Measurements from ENCODE around the gene LDB3. TPM values are rescaled to one million over a fixed set of nuclear protein-coding genes. Genes with fewer than 3 reads are reported as not detected.

The LDB3 gene
- total and polyA plus RNA-seq, 7 donors: 1.2 to 42.1 (median 13.2) TPM

DNA sequence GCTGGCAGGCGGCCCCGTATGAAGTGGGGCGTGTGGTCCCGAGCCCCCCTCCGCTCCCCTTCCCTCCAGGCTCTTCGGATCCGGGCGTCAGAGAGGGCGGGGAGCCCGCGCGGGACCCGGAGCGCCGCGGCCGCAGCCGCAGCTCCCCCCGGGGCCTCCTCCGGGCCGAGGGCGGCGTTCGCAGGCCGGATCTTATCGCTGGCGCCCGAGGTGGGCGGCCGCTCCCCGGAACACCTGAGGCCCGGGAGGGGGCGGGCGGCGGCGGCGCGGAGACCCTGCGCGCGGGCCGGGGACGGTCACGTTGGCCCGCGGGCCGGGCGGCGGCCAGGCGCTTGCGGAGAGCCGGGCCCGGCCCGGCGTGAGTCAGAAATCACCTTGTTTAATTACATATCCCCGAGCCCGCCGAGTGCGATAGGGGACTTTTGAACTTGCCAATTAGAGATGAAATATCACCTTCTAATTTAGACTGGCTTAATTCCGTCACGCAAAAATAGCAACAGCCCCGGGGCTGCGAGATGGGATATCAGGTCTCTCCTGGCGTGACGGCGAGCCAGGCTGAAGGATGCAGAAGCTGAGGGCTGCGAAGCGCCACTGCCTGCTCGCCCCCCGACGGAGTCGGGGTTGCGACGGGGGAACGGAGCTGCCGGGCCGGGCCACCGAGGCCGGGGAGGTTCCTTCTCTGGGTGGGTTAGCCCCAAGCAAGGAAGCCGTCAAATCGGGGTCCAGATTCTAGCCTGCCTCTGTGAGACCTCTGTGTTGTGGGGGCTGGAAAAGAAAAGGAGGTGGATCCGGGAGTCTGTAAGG lies 43.4 kb downstream of the LDB3 start:
- intact Hi-C loops (cut with DNase I): loop anchor here (1.0 kb wide), 2 partner anchors 46 to 188 kb away; no protein-coding TSS in a partner anchor
- H3K4me1 ChIP-seq: peaks cover 0 to 32% (median 22%) of the 10 kb centered on the region in 4 donors
- WGBS, 2 donors: 1% methylated on average over 82 of the region's 82 CpGs
- TF ChIP-seq POLR2AphosphoS5 (IDR thresholded peaks at IDR 0.05) (peak in 3 of 4 donors; percentile 20 to 48 (median 33)), POLR2A (IDR thresholded peaks at IDR 0.05) (no peak)
- peaks cover 0 to 6% (median 0%) of the 10 kb centered on the region in 4 donors for H3K36me3 ChIP-seq
- H3K27me3 ChIP-seq: no peaks in the 10 kb centered on the region
- H3K4me3 ChIP-seq: peak overlapping the region; percentile 45 to 82 (median 66)
- H3K9me3 ChIP-seq: no peaks in the 10 kb centered on the region
- DNase-seq: peak; percentile 80
- peak overlapping the region; percentile 93 to 99 (median 96) for H3K27ac ChIP-seq

DNA sequence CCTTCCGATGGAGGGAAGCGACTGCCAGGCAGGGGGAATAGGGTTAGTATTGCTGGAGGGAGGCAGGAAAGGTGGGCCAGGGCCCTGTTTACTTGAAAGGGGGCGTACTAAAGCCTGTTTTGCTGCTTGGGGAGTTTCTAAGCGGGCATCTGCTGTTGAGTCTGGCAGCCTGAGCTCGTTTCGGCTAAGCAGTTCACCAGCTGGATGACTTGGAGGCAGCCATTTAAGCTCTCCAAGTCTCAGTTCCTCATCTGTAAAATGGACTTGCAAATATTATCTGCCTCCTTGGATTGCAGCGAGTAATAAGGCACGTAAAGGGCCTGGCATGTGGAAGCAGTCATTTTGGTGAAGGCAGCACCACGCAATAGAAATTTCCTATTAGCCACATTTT lies 44.0 kb downstream of the LDB3 start:
- H3K27me3 ChIP-seq: no peaks in the 10 kb centered on the region
- peaks cover 0 to 32% (median 22%) of the 10 kb centered on the region in 4 donors for H3K4me1 ChIP-seq
- DNase-seq: no peak
- TF ChIP-seq EP300 (IDR thresholded peaks at IDR 0.05): no peak
- no peak for TF ChIP-seq POLR2A (IDR thresholded peaks at IDR 0.05)
- TF ChIP-seq, protein P1, sequence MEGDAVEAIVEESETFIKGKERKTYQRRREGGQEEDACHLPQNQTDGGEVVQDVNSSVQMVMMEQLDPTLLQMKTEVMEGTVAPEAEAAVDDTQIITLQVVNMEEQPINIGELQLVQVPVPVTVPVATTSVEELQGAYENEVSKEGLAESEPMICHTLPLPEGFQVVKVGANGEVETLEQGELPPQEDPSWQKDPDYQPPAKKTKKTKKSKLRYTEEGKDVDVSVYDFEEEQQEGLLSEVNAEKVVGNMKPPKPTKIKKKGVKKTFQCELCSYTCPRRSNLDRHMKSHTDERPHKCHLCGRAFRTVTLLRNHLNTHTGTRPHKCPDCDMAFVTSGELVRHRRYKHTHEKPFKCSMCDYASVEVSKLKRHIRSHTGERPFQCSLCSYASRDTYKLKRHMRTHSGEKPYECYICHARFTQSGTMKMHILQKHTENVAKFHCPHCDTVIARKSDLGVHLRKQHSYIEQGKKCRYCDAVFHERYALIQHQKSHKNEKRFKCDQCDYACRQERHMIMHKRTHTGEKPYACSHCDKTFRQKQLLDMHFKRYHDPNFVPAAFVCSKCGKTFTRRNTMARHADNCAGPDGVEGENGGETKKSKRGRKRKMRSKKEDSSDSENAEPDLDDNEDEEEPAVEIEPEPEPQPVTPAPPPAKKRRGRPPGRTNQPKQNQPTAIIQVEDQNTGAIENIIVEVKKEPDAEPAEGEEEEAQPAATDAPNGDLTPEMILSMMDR (IDR thresholded peaks at IDR 0.05): no peak
- TF ChIP-seq POLR2AphosphoS5 (IDR thresholded peaks at IDR 0.05): no peak
- H3K36me3 ChIP-seq: peaks cover 0 to 6% (median 0%) of the 10 kb centered on the region in 4 donors
- H3K4me3 ChIP-seq: peak overlapping the region; percentile 45 to 82 (median 66)
- 50 to 56% methylated on average over 9 of the region's 9 CpGs for WGBS, 2 donors
- intact Hi-C loops (cut with DNase I): no loop called here
- no peaks in the 10 kb centered on the region for H3K9me3 ChIP-seq
- peak overlapping the region; percentile 93 to 99 (median 96) for H3K27ac ChIP-seq

DNA sequence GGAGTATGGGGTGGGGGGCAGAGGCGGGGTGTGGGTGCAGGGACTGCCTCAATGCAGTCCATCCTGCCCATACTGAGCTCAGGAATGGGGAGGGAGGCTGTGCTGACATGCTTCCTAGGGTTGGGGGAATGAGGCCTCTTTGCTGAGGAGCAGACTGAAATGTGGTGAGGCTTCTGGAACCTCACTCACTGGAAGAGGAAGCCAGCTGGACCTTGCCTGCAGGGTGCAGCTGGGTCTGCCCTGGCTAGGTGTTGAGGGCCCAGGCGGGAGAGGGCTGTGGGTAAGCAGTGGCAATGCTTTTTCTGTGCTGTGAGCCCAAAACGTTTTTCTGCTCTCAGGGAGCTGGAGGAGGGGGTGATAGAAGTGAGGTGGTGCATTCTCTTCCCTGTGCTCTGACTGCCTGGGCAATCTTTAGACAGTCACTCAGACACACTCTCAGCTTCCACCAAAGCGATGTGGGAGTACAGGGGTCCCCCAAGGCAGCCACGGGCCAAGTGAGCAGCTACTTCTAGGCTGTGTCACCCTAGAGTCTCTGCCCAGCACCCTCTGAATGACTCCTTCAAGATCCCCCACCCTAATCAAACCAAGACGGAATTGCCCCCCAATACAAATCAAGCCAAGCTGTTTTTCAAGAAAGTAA lies 47.0 kb downstream of the LDB3 start:
- Histone ChIP-seq H3K9me3 (no peaks in the 10 kb centered on the region), H3K36me3 (peaks cover 0 to 16% (median 8%) of the 10 kb centered on the region in 4 donors), H3K4me3 (no peak overlapping the region), H3K27ac (peak overlapping the region in 3 of 4 donors; percentile 40 to 99 (median 46)), H3K27me3 (no peaks in the 10 kb centered on the region), H3K4me1 (peaks cover 0 to 19% (median 18%) of the 10 kb centered on the region in 4 donors)
- peak; percentile 63 for DNase-seq
- TF ChIP-seq POLR2A (IDR thresholded peaks at IDR 0.05) (no peak), EP300 (IDR thresholded peaks at IDR 0.05) (no peak), POLR2AphosphoS5 (IDR thresholded peaks at IDR 0.05) (no peak)
- TF ChIP-seq, protein P1 (IDR thresholded peaks at IDR 0.05): no peak
- 76 to 86% methylated on average over 6 of the region's 6 CpGs for WGBS, 2 donors
- intact Hi-C loops (cut with DNase I): no loop called here

- Histone ChIP-seq H3K9me3 (no peaks in the 10 kb centered on the region), H3K4me1 (peaks cover 0 to 13% (median 13%) of the 10 kb centered on the region in 4 donors), H3K36me3 (peaks cover 0 to 16% (median 8%) of the 10 kb centered on the region in 4 donors), H3K4me3 (no peak overlapping the region), H3K27ac (peak overlapping the region in 3 of 4 donors; percentile 32 to 99 (median 46)), H3K27me3 (no peaks in the 10 kb centered on the region)
- peak; percentile 27 for DNase-seq
- WGBS, 2 donors: 37 to 74% methylated on average over 5 of the region's 5 CpGs
- TF ChIP-seq EP300 (IDR thresholded peaks at IDR 0.05): no peak
- TF ChIP-seq POLR2A (IDR thresholded peaks at IDR 0.05): no peak
- TF ChIP-seq, protein P1 (IDR thresholded peaks at IDR 0.05): no peak
- no peak for TF ChIP-seq POLR2AphosphoS5 (IDR thresholded peaks at IDR 0.05)
- intact Hi-C loops (cut with DNase I): no loop called here
Observed at GRCh38 chr10:86715836-86716235, 47.5 kb downstream of the LDB3 start.

GRCh38 chr10:86716466-86716865 lies 48.2 kb downstream of the LDB3 start:
- H3K27me3 ChIP-seq: no peaks in the 10 kb centered on the region
- TF ChIP-seq EP300 (IDR thresholded peaks at IDR 0.05) (no peak), POLR2AphosphoS5 (IDR thresholded peaks at IDR 0.05) (no peak), POLR2A (IDR thresholded peaks at IDR 0.05) (no peak)
- TF ChIP-seq, protein P1 (IDR thresholded peaks at IDR 0.05): no peak
- no peaks in the 10 kb centered on the region for H3K9me3 ChIP-seq
- H3K4me3 ChIP-seq: no peak overlapping the region
- peaks cover 0 to 16% (median 8%) of the 10 kb centered on the region in 4 donors for H3K36me3 ChIP-seq
- intact Hi-C loops (cut with DNase I): no loop called here
- peak overlapping the region in 3 of 4 donors; percentile 32 to 99 (median 46) for H3K27ac ChIP-seq
- WGBS, 2 donors: 96% methylated on average over 13 of the region's 13 CpGs
- peak; percentile 58 for DNase-seq
- peaks cover 0 to 11% (median 11%) of the 10 kb centered on the region in 4 donors for H3K4me1 ChIP-seq
